Keratinocyte (primary cell): Measurements from ENCODE around the gene INSYN1. TPM values are rescaled to one million over a fixed set of nuclear protein-coding genes. Genes with fewer than 3 reads are reported as not detected.

Experiments used
- DNase-seq: peaks from one replicate; pipeline ENCODE4 v3.0.0-alpha.2; 2011; ENCODE audit warnings: low read depth, missing footprints, low spot score
- FAIRE-seq: peaks from 2 replicates; lab custom pipeline; 2011; peaks lifted over from hg19 to GRCh38; lab: Jason Lieb, UNC
- H2AFZ ChIP-seq: 2 replicates; pipeline ENCODE4 v1.6.0; 2012; ENCODE audit warnings: low read length, control low read depth, inconsistent platforms; ENCODE audit not compliant: control insufficient read depth
- H3K27ac ChIP-seq: 2 replicates; pipeline ENCODE4 v1.5.1; 2011; ENCODE audit warnings: low read length; ENCODE audit not compliant: control insufficient read depth, insufficient read depth
- H3K27me3 ChIP-seq: 3 replicates; pipeline ENCODE4 v1.6.0; 2011; ENCODE audit warnings: low read length; ENCODE audit not compliant: control insufficient read depth, insufficient read depth; ENCODE audit errors: extremely low read depth
- H3K36me3 ChIP-seq, 2 experiments: 2 replicates in 1 of 2; 3 replicates in 1 of 2; pipeline ENCODE4 v1.5.1; 2011; ENCODE audit warnings: low read length in 2 of 2, mild to moderate bottlenecking in 1 of 2; ENCODE audit not compliant: control insufficient read depth in 2 of 2, insufficient read depth in 2 of 2; ENCODE audit errors: extremely low read depth in 1 of 2
- H3K4me1 ChIP-seq: 3 replicates; pipeline ENCODE4 v1.5.1; 2011; ENCODE audit warnings: low read length; ENCODE audit not compliant: control insufficient read depth, insufficient read depth; ENCODE audit errors: extremely low read depth
- H3K4me2 ChIP-seq: 3 replicates; pipeline ENCODE4 v1.6.0; 2011; ENCODE audit warnings: low read depth, low read length; ENCODE audit not compliant: control insufficient read depth, insufficient read depth; ENCODE audit errors: extremely low read depth
- H3K4me3 ChIP-seq, 3 experiments: fragments of 200-600 bp in 1 of 3; sonication (generic) in 1 of 3; 2 replicates in 2 of 3; 3 replicates in 1 of 3; pipeline ENCODE4 v1.5.1; 2011 to 2016; ENCODE audit warnings: low read length in 3 of 3, mild to moderate bottlenecking in 3 of 3, control low read depth in 2 of 3, inconsistent platforms in 1 of 3, low read depth in 1 of 3, mixed read lengths in 1 of 3, mixed run types in 1 of 3, moderate library complexity in 1 of 3; ENCODE audit not compliant: control insufficient read depth in 2 of 3, insufficient read depth in 2 of 3; ENCODE audit errors: extremely low read depth in 1 of 3
- H3K79me2 ChIP-seq: 2 replicates; pipeline ENCODE4 v1.6.0; 2012; ENCODE audit warnings: low read length; ENCODE audit not compliant: control insufficient read depth, insufficient read depth
- H3K9ac ChIP-seq: 3 replicates; pipeline ENCODE4 v1.6.0; 2011; ENCODE audit warnings: low read length; ENCODE audit not compliant: control insufficient read depth, insufficient read depth; ENCODE audit errors: extremely low read depth
- H3K9me1 ChIP-seq: 3 replicates; pipeline ENCODE4 v1.6.0; 2011; ENCODE audit warnings: low read length; ENCODE audit not compliant: control insufficient read depth, insufficient read depth; ENCODE audit errors: extremely low read depth
- H3K9me3 ChIP-seq: 2 replicates; pipeline ENCODE4 v1.5.1; 2012; ENCODE audit warnings: low read depth, low read length; ENCODE audit not compliant: control insufficient read depth
- H4K20me1 ChIP-seq: 3 replicates; pipeline ENCODE4 v1.6.0; 2011; ENCODE audit warnings: low read length; ENCODE audit not compliant: control insufficient read depth, insufficient read depth; ENCODE audit errors: extremely low read depth
- EZH2 ChIP-seq: IDR thresholded peaks from one replicate; pipeline ENCODE4 v1.6.1; 2012; ENCODE audit warnings: inconsistent platforms, mild to moderate bottlenecking, low read length, moderate library complexity
- dilution Hi-C: fragments of 300-500 bp; cut with MboI; formaldehyde crosslinking; loops from one replicate; pipeline ENCODE4 v1.7.0; 2020; ENCODE audit warnings: low sequenced_read_pairs; ENCODE audit not compliant: extremely low pct_ligation_motif_present
- polyA plus RNA-seq, 5 experiments: library from polyadenylated mRNA; depleted of rRNA in 3 of 5; stranded (reverse) in 3 of 5; stranded (forward) in 1 of 5; unstranded in 1 of 5; fragments of >200 nt; gene quantifications; 1 replicate in 1 of 5; 2 replicates in 3 of 5; 3 replicates in 1 of 5; pipeline versions ENCODE4 v1.2.1 to v1.2.3, GENCODE V29; 2011 to 2012; ENCODE audit warnings: missing spikeins in 2 of 5, low read depth in 1 of 5, low replicate concordance in 1 of 5
- TF ChIP-seq, protein P1 (sequence below), 3 experiments: IDR thresholded peaks in 1 of 3; conservative IDR thresholded peaks in 1 of 3; optimal IDR thresholded peaks in 1 of 3; 2 replicates in 2 of 3; 3 replicates in 1 of 3; pipeline versions ENCODE3 to v1.5.1; 2011; ENCODE audit warnings: low read length in 3 of 3, mild to moderate bottlenecking in 3 of 3, moderate library complexity in 2 of 3, control low read depth in 1 of 3, inconsistent platforms in 1 of 3; ENCODE audit not compliant: insufficient read depth in 2 of 3; ENCODE audit errors: extremely low read depth in 1 of 3

The INSYN1 gene
- polyA plus RNA-seq, 1 donor (not counting 4 experiments of a cell fraction or from before 2014, with no cell fraction given), result 0.47 TPM

GRCh38 chr15:73792415-73792814, 39.3 kb upstream of the INSYN1 start:
- no peaks in the 10 kb centered on the region for H3K9me3 ChIP-seq
- no peak overlapping the region for H3K9ac ChIP-seq
- no peak for FAIRE-seq
- no peaks in the 10 kb centered on the region for H3K36me3 ChIP-seq
- dilution Hi-C loops, result no loop called here
- DNase-seq, result no peak
- no peaks in the 10 kb centered on the region for H3K79me2 ChIP-seq
- no peak overlapping the region for H3K4me3 ChIP-seq
- H3K4me1 ChIP-seq, result no peaks in the 10 kb centered on the region
- H4K20me1 ChIP-seq, result peaks cover 2% of the 10 kb centered on the region
- H2AFZ ChIP-seq, result no peak overlapping the region
- H3K9me1 ChIP-seq, result no peaks in the 10 kb centered on the region
- no peak for TF ChIP-seq EZH2
- TF ChIP-seq, protein P1, sequence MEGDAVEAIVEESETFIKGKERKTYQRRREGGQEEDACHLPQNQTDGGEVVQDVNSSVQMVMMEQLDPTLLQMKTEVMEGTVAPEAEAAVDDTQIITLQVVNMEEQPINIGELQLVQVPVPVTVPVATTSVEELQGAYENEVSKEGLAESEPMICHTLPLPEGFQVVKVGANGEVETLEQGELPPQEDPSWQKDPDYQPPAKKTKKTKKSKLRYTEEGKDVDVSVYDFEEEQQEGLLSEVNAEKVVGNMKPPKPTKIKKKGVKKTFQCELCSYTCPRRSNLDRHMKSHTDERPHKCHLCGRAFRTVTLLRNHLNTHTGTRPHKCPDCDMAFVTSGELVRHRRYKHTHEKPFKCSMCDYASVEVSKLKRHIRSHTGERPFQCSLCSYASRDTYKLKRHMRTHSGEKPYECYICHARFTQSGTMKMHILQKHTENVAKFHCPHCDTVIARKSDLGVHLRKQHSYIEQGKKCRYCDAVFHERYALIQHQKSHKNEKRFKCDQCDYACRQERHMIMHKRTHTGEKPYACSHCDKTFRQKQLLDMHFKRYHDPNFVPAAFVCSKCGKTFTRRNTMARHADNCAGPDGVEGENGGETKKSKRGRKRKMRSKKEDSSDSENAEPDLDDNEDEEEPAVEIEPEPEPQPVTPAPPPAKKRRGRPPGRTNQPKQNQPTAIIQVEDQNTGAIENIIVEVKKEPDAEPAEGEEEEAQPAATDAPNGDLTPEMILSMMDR (optimal IDR thresholded peaks at IDR 0.05 in 1 of 3, IDR thresholded peaks at IDR 0.05 in 1 of 3, conservative IDR thresholded peaks at IDR 0.05 in 1 of 3; ENCODE audit: extremely low read depth in 1 of 3, insufficient read depth in 2 of 3, low read length in 3 of 3), result peak in 1 of 3 experiments; percentile 2
- no peak overlapping the region for H3K27ac ChIP-seq
- peaks cover 10% of the 10 kb centered on the region for H3K27me3 ChIP-seq
- no peak overlapping the region for H3K4me2 ChIP-seq

DNA sequence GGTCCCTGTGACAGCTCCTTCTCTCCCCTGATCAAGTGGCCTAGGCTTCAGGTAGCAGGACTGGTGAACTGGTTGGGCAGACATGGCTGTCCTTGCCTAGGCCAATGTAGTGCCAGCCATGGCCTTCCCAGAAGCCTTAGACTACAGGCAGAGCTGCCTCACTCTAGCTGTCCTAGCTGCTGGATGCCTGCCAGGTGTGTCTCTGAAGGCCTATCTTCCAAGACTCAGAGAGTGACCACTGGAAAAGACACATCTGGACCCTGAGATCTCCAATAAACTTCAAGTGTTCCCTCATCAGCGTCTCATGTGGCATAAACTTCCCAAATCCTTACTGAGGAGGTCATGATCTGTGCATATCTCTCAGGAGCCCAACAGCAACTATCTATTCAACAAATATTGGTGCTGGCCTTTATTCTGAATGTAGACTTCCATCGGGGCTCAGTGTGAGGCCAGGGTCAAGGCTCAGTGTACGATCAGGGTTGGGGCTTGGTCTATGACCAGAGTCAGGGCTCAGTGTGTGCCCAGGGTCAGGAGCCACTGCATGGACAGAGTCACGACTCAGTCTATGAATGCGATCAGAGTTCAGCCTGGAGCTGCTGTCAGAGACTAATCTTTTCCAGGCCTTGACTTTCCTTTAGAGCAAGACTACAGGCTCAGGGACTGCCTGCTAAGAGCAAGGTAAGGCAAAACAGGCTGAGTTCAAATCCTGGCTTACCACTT, 36.5 kb upstream of the INSYN1 start:
- H3K27me3 ChIP-seq, result peaks cover 10% of the 10 kb centered on the region
- FAIRE-seq (no peak), DNase-seq (no peak)
- dilution Hi-C loops, result no loop called here
- no peaks in the 10 kb centered on the region for H3K9me1 ChIP-seq
- TF ChIP-seq EZH2, result no peak
- TF ChIP-seq, protein P1 (optimal IDR thresholded peaks at IDR 0.05 in 1 of 3, IDR thresholded peaks at IDR 0.05 in 1 of 3, conservative IDR thresholded peaks at IDR 0.05 in 1 of 3; ENCODE audit: extremely low read depth in 1 of 3, insufficient read depth in 2 of 3, low read length in 3 of 3), result no peak
- no peak overlapping the region for H2AFZ ChIP-seq
- no peaks in the 10 kb centered on the region for H3K36me3 ChIP-seq
- no peak overlapping the region for H3K4me2 ChIP-seq
- H3K9ac ChIP-seq, result no peak overlapping the region
- no peaks in the 10 kb centered on the region for H3K9me3 ChIP-seq
- H3K27ac ChIP-seq, result no peak overlapping the region
- H3K4me1 ChIP-seq, result no peaks in the 10 kb centered on the region
- H3K79me2 ChIP-seq, result no peaks in the 10 kb centered on the region
- H3K4me3 ChIP-seq, result no peak overlapping the region
- H4K20me1 ChIP-seq, result peaks cover 2% of the 10 kb centered on the region
